Fibroblast of lung (primary cell): ENCODE results near the gene EBNA1BP2.

Experiments
- CTCF ChIP-seq, 2 donors: IDR thresholded peaks in 1 of 2; conservative IDR thresholded peaks in 1 of 2; 1 replicate in 1 of 2; 2 replicates in 1 of 2; pipeline ENCODE4 v1.5.1; 2011 to 2012; ENCODE audit warnings: low read length in 2 of 2, control low read depth in 1 of 2, inconsistent platforms in 1 of 2, low read depth in 1 of 2, mild to moderate bottlenecking in 1 of 2
- EZH2 ChIP-seq: IDR thresholded peaks from 2 replicates; pipeline ENCODE4 v1.5.1; 2012; ENCODE audit warnings: low read length, control low read depth, mild to moderate bottlenecking; ENCODE audit errors: missing control alignments

GRCh38 chr1:43140010-43140409 lies 32.1 kb downstream of the EBNA1BP2 start:
- TF ChIP-seq CTCF (conservative IDR thresholded peaks at IDR 0.05 in 1 of 2, IDR thresholded peaks at IDR 0.05 in 1 of 2; ENCODE audit: low read depth in 1 of 2, low read length in 2 of 2), result no peak
- TF ChIP-seq EZH2, result no peak
